HepG2 (cell line): ENCODE results near the gene COMT. TPM values are rescaled to one million over a fixed set of nuclear protein-coding genes. Genes with fewer than 3 reads are reported as not detected.

Experiments
- CENPBD1 ChIP-seq: sonication (generic); formaldehyde crosslinking; IDR thresholded peaks from 2 replicates; pipeline ENCODE4 v1.8.0; 2022; ENCODE audit warnings: missing genetic modification reagents, low read depth, mild to moderate bottlenecking, borderline replicate concordance
- NFIB ChIP-seq: sonication (generic); formaldehyde crosslinking; IDR thresholded peaks from 2 replicates; pipeline ENCODE4 v1.9.0; 2021; ENCODE audit warnings: missing genetic modification reagents, mild to moderate bottlenecking, borderline replicate concordance
- SMARCC2 ChIP-seq: fragments of 450-650 bp; IDR thresholded peaks from 2 replicates; pipeline ENCODE4 v1.6.1; 2017; ENCODE audit warnings: antibody characterized with exemption, mild to moderate bottlenecking
- SP2 ChIP-seq: sonication (generic); formaldehyde crosslinking; IDR thresholded peaks from 2 replicates; pipeline ENCODE4 v1.5.1; 2020; ENCODE audit warnings: mild to moderate bottlenecking, missing genetic modification reagents
- THYN1 ChIP-seq: sonication (generic); formaldehyde crosslinking; IDR thresholded peaks from 2 replicates; pipeline ENCODE4 v1.8.1; 2023; ENCODE audit warnings: low read depth, mild to moderate bottlenecking, moderate library complexity, missing genetic modification reagents, borderline replicate concordance
- ZNF260 ChIP-seq: sonication (generic); formaldehyde crosslinking; IDR thresholded peaks from 2 replicates; pipeline ENCODE4 v1.4.0; 2020; ENCODE audit warnings: missing genetic modification reagents, low read depth, mild to moderate bottlenecking, borderline replicate concordance
- ZNF335 ChIP-seq: sonication (generic); formaldehyde crosslinking; IDR thresholded peaks from 2 replicates; pipeline ENCODE4 v1.4.0; 2020; ENCODE audit warnings: missing genetic modification reagents
- ZNF362 ChIP-seq: sonication (generic); formaldehyde crosslinking; IDR thresholded peaks from 2 replicates; pipeline ENCODE4 v1.4.0; 2020; ENCODE audit warnings: missing genetic modification reagents, mild to moderate bottlenecking, borderline replicate concordance
- ZNF607 ChIP-seq: sonication (generic); formaldehyde crosslinking; IDR thresholded peaks from 2 replicates; pipeline ENCODE4 v1.5.1; 2020; ENCODE audit warnings: missing genetic modification reagents, mild to moderate bottlenecking, borderline replicate concordance
- ZNF749 ChIP-seq: sonication (generic); formaldehyde crosslinking; IDR thresholded peaks from 2 replicates; pipeline ENCODE4 v1.8.0; 2022; ENCODE audit warnings: mild to moderate bottlenecking, missing genetic modification reagents, moderate library complexity, borderline replicate concordance
- polyA plus RNA-seq, 8 experiments: library from polyadenylated mRNA; depleted of rRNA in 3 of 8; stranded (reverse) in 7 of 8; unstranded in 1 of 8; fragments of >200 nt; fragmentation: Illumina TruSeq in 4 of 8; extraction: Trizol in 4 of 8; gene quantifications; 2 replicates each; pipeline versions ENCODE4 v1.2.1 to v1.2.3, GENCODE V29; 2011 to 2016; ENCODE audit warnings: low read depth in 4 of 8, missing spikeins in 1 of 8, mixed read lengths in 1 of 8; ENCODE audit not compliant: insufficient read depth in 1 of 8
- total RNA-seq, 5 experiments: library from RNA; depleted of rRNA; stranded (reverse); fragments of >200 nt; fragmentation: Illumina TruSeq; extraction: Trizol; gene quantifications; 2 replicates each; pipeline ENCODE4 v1.2.3, GENCODE V29; 2016; ENCODE audit warnings: low read depth in 1 of 5
- TF ChIP-seq, protein P1 (sequence below): sonication (generic); formaldehyde crosslinking; IDR thresholded peaks from one replicate; pipeline ENCODE4 v1.5.1; 2020; ENCODE audit warnings: mild to moderate bottlenecking, missing genetic modification reagents; ENCODE audit errors: not compliant biosample characterization
- TF ChIP-seq, protein P2 (sequence below): sonication (generic); formaldehyde crosslinking; conservative IDR thresholded peaks from 2 replicates; pipeline ENCODE4 v1.8.1; 2023; ENCODE audit warnings: missing genetic modification reagents

Gene COMT
- total and polyA plus RNA-seq, 2 of the 13 experiments (the other 11 are each of a cell fraction or from before 2014, with no cell fraction given) = 156 to 162 TPM

DNA sequence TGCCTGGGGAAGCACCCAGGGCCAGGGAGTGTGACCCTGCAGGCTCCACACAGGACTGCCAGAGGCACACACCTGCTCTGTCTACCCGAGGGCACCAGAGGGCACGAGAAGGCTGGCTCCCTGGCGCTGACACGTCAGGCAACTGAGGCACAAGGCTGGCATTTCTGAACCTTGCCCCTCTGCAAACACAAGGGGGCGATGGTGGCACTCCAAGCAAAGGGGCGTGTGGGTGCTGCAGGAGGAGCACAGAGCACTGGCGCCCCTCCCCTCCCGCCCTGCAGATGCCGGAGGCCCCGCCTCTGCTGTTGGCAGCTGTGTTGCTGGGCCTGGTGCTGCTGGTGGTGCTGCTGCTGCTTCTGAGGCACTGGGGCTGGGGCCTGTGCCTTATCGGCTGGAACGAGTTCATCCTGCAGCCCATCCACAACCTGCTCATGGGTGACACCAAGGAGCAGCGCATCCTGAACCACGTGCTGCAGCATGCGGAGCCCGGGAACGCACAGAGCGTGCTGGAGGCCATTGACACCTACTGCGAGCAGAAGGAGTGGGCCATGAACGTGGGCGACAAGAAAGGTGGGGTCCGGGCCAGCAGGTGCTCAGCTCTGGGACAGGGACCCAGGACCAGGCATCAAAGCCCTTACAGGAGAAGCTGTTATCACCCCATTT, 20.8 kb downstream of the COMT start (continued):
- TF ChIP-seq, protein P1, sequence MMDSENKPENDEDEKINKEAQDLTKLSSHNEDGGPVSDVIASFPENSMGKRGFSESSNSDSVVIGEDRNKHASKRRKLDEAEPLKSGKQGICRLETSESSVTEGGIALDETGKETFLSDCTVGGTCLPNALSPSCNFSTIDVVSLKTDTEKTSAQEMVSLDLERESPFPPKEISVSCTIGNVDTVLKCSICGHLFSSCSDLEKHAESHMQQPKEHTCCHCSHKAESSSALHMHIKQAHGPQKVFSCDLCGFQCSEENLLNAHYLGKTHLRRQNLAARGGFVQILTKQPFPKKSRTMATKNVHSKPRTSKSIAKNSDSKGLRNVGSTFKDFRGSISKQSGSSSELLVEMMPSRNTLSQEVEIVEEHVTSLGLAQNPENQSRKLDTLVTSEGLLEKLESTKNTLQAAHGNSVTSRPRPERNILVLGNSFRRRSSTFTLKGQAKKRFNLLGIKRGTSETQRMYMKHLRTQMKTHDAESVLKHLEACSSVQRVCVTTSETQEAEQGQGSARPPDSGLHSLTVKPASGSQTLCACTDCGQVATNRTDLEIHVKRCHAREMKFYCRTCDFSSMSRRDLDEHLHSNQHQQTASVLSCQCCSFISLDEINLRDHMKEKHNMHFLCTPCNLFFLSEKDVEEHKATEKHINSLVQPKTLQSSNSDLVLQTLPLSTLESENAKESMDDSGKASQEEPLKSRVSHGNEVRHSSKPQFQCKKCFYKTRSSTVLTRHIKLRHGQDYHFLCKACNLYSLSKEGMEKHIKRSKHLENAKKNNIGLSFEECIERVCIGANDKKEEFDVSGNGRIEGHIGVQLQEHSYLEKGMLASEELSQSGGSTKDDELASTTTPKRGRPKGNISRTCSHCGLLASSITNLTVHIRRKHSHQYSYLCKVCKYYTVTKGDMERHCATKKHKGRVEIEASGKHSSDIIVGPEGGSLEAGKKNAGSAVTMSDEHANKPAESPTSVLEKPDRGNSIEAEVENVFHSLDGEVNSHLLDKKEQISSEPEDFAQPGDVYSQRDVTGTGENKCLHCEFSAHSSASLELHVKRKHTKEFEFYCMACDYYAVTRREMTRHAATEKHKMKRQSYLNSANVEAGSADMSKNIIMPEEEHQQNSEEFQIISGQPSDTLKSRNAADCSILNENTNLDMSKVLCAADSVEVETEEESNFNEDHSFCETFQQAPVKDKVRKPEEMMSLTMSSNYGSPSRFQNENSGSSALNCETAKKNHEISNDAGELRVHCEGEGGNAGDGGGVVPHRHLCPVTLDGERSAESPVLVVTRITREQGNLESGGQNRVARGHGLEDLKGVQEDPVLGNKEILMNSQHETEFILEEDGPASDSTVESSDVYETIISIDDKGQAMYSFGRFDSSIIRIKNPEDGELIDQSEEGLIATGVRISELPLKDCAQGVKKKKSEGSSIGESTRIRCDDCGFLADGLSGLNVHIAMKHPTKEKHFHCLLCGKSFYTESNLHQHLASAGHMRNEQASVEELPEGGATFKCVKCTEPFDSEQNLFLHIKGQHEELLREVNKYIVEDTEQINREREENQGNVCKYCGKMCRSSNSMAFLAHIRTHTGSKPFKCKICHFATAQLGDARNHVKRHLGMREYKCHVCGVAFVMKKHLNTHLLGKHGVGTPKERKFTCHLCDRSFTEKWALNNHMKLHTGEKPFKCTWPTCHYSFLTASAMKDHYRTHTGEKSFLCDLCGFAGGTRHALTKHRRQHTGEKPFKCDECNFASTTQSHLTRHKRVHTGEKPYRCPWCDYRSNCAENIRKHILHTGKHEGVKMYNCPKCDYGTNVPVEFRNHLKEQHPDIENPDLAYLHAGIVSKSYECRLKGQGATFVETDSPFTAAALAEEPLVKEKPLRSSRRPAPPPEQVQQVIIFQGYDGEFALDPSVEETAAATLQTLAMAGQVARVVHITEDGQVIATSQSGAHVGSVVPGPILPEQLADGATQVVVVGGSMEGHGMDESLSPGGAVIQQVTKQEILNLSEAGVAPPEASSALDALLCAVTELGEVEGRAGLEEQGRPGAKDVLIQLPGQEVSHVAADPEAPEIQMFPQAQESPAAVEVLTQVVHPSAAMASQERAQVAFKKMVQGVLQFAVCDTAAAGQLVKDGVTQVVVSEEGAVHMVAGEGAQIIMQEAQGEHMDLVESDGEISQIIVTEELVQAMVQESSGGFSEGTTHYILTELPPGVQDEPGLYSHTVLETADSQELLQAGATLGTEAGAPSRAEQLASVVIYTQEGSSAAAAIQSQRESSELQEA (CRISPR knock-in tag) = no peak
- TF ChIP-seq SMARCC2 (no peak), NFIB (no peak), ZNF260 (CRISPR knock-in tag) (no peak), ZNF335 (no peak), ZNF749 (CRISPR knock-in tag) (no peak), THYN1 (CRISPR knock-in tag) (no peak), ZNF607 (no peak), SP2 (CRISPR knock-in tag) (no peak), ZNF362 (no peak), CENPBD1 (CRISPR knock-in tag) (no peak)
- TF ChIP-seq, protein P2, sequence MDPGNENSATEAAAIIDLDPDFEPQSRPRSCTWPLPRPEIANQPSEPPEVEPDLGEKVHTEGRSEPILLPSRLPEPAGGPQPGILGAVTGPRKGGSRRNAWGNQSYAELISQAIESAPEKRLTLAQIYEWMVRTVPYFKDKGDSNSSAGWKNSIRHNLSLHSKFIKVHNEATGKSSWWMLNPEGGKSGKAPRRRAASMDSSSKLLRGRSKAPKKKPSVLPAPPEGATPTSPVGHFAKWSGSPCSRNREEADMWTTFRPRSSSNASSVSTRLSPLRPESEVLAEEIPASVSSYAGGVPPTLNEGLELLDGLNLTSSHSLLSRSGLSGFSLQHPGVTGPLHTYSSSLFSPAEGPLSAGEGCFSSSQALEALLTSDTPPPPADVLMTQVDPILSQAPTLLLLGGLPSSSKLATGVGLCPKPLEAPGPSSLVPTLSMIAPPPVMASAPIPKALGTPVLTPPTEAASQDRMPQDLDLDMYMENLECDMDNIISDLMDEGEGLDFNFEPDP = no peak
